CD4-positive, alpha-beta T cell treated with Interleukin-4 for 4 hours (primary cell): ENCODE results near the gene OLIG1.
A peak's percentile ranks its signal among the peaks of the same experiment; 100 is the strongest.

Experiments used
- DNase-seq: peaks from one replicate; pipeline ENCODE4 v3.0.0-alpha.2; 2020

Gene OLIG1

GRCh38 chr21:33031152-33031911 lies 38.6 kb upstream of the OLIG1 start:
- no peak for DNase-seq

GRCh38 chr21:33032434-33033047 lies 37.4 kb upstream of the OLIG1 start:
- DNase-seq = no peak

GRCh38 chr21:33033094-33033951 lies 36.6 kb upstream of the OLIG1 start:
- DNase-seq = no peak

GRCh38 chr21:33033961-33034413 lies 36.0 kb upstream of the OLIG1 start:
- DNase-seq = no peak

GRCh38 chr21:33035147-33035546 lies 34.8 kb upstream of the OLIG1 start:
- DNase-seq = no peak

DNA sequence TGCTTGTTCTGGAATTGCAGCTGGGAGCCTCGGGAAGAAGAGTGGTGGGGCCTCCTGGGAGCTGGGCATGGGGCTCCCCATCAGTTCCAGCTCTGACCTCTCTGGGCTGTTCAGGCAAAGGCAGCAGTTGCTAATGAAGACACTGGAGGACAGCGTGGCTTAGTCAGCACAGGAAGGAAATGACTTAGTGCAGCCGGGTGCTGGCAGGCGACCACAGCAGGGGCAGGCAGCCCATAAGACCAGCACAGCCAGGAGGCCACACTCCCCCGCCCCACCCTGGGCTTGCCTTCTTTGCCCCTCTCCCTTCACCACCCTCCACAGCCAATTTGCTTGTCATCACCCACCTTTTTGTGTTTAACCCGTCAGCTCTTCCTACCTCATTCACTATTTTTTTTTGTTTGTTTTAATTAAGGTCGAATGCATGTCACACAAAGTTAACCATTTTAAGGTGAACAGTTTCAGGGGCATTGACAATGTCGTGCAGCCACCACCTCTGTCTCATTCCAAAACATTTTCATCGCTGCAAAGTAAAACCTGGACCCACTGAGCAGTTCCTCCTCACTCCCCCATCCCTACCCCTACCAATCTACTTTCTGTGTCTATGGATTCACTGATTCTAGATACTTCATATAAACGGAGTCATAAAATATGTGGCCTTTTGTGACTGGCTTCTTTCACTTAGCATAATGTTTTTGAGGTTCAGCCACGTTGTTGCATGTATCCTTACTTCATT lies 33.3 kb upstream of the OLIG1 start:
- DNase-seq = peak; percentile 30

- no peak for DNase-seq
These were observed 32.4 kb upstream of the OLIG1 start for GRCh38 chr21:33037501-33037900.

DNA sequence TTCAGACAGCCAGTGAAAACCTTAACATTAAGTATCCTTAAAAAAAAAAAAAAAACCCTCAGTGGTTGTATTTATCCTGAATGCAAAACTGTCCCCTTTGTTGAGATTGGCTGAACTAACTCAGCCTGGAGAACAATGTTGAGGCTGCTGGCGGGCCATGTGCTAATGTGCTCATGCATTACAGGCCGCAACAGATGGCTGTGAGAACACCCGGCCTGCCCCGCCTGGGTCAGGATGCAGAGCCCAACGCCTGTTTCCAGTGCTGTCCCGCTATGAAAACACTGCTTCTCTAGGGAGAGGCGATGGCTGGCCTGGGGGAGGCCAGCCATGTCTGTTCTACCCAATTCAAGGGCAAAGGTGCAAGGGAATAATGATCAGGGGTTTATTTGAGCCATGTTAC lies 30.4 kb upstream of the OLIG1 start:
- no peak for DNase-seq

GRCh38 chr21:33040215-33040614 lies 29.7 kb upstream of the OLIG1 start:
- no peak for DNase-seq

DNA sequence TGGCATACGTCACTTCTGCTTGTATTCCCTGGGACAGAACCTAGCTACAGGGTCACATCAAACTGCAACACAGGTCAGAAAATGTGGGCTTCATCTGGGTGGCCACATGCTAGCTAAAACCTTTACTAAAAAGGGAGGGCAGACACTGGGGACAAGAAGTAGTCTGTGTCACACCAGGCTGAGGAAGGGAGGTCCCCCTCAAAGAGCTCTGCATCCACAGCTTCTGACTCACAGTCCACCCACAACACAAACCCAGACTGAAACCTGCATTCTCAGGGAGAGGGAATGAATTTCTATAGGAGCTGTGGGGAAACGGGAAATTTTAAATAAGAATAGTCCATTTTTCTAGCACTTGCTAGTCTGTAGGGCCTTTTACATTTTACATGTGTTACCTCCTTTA lies 28.0 kb upstream of the OLIG1 start:
- DNase-seq = no peak

GRCh38 chr21:33042812-33043211 lies 27.1 kb upstream of the OLIG1 start:
- no peak for DNase-seq

- no peak for DNase-seq
These were observed 23.5 kb upstream of the OLIG1 start for GRCh38 chr21:33046455-33046854.

GRCh38 chr21:33047231-33047630 lies 22.7 kb upstream of the OLIG1 start:
- DNase-seq = no peak

- DNase-seq = no peak
These were observed 18.0 kb upstream of the OLIG1 start for GRCh38 chr21:33051925-33052324.

DNA sequence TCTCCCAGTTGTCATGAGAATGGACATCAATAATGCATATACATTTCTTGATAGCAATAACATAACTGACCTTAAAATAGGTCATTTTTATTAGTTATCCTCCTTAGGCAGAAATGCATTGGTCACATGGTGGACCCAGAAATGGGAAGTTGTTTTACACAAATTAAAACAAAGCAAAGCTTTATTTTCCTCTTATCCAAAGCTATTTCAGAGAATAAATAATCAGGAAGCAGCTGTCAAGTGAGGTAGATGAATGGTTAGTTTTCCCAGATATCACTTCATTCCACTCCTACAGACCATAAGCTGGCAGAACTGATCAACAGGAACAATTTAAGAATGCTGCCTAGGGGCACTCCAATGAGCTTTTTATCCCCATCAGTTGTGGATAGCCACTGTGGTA lies 16.0 kb upstream of the OLIG1 start:
- DNase-seq = no peak

GRCh38 chr21:33055991-33056390 lies 13.9 kb upstream of the OLIG1 start:
- DNase-seq = no peak

- DNase-seq = no peak
These were observed 12.5 kb upstream of the OLIG1 start for GRCh38 chr21:33057385-33057940.

- no peak for DNase-seq
These were observed 11.4 kb upstream of the OLIG1 start for GRCh38 chr21:33058527-33058926.

DNA sequence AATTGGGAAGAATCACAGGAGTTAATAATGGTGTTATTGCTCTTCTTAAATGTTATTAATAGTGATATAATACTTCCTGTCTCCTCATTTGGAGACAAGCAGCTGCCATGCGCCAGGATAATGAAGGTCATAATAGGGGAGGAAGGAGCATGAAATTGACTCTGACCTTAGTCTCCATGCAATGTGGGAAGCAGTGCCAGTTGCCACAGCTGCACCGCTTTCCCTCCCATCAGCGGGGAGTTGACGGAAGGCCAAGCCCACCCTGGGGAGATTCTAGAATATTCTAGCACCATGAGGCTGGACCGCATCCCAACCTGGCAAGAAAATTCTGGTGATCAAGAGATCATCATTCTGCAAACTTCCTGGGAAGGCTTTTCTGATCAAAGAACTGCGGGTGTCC lies 11.0 kb upstream of the OLIG1 start:
- no peak for DNase-seq

DNA sequence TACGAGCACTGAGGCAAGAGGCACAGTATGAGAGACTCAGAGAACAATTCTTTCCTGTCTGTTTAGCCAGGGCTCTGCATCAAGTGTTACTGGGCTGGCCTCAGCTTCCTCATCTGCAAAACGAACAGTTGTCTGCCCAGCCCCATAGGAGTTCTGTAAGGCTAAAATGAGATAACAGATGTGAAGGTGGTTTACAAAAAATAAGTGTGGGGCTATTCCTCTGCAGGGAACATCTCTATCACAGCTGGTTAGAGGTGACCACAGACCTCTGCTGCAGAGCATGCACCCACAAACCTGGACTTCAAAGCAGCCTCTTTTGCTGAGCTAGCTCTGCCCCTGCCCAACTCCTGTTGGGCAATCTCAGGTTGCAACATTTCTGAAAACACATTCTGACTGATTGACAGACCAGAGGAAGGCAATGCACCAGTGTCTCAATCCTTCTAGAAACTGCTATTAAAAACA lies 10.5 kb upstream of the OLIG1 start:
- DNase-seq = no peak

- no peak for DNase-seq
These were observed 8.7 kb upstream of the OLIG1 start for GRCh38 chr21:33061233-33061632.

GRCh38 chr21:33063375-33063883 lies 6.5 kb upstream of the OLIG1 start:
- no peak for DNase-seq
